ENCODE results near the gene MTMR6.
A peak's percentile ranks its signal among the peaks of the same experiment; 100 is the strongest.

MTMR6 gene

GRCh38 chr13:25217023-25217885, 70.0 kb downstream of the MTMR6 start:
- DNase-seq (ENCODE audit: low spot score): peak; percentile 60

- DNase-seq (ENCODE audit: low spot score): no peak
Observed at GRCh38 chr13:25215253-25215575, 72.1 kb downstream of the MTMR6 start.

- DNase-seq (ENCODE audit: low spot score): no peak
Observed at GRCh38 chr13:25214491-25215252, 72.6 kb downstream of the MTMR6 start.

GRCh38 chr13:25213715-25214114, 73.6 kb downstream of the MTMR6 start:
- DNase-seq (ENCODE audit: low spot score): no peak

GRCh38 chr13:25210842-25211569, 76.3 kb downstream of the MTMR6 start:
- DNase-seq (ENCODE audit: low spot score): no peak

- no peak for DNase-seq (ENCODE audit: low spot score)
Observed at GRCh38 chr13:25207291-25207810, 79.9 kb downstream of the MTMR6 start.

- DNase-seq (ENCODE audit: low spot score): no peak
Observed at GRCh38 chr13:25204863-25205262, 82.4 kb downstream of the MTMR6 start.

GRCh38 chr13:25203127-25203740, 84.1 kb downstream of the MTMR6 start:
- no peak for DNase-seq (ENCODE audit: low spot score)

- DNase-seq (ENCODE audit: low spot score): no peak
Observed at GRCh38 chr13:25200783-25201182, 86.5 kb downstream of the MTMR6 start.

GRCh38 chr13:25198647-25199046, 88.6 kb downstream of the MTMR6 start:
- no peak for DNase-seq (ENCODE audit: low spot score)

GRCh38 chr13:25196971-25197370, 90.3 kb downstream of the MTMR6 start:
- no peak for DNase-seq (ENCODE audit: low spot score)
